IMR-90 (cell line): Measurements from ENCODE around the gene MGAT5B. TPM values are rescaled to one million over a fixed set of nuclear protein-coding genes. Genes with fewer than 3 reads are reported as not detected.

Experiments used
- ATAC-seq: fragments of 200-7000 bp; cut with Tn5 transposase; 2 replicates; pipeline ENCODE4 v1.9.1; 2020; ENCODE audit warnings: low read depth, mild to moderate bottlenecking, moderate library complexity
- BruUV-seq: library from RNA; stranded (reverse); fragments of 400-500 nt; replicated peaks from 2 replicates; lab custom pipeline; 2021; lab: Mats Ljungman, UMichigan
- CTCF ChIA-PET: fragments of 300-600 bp; formaldehyde crosslinking; extraction: SDS; loops from one replicate; lab custom pipeline; 2021; ENCODE audit warnings: antibody characterized with exemption; lab: Yijun Ruan, JAX
- POLR2A ChIA-PET: fragments of 300-600 bp; sonication (Branson Sonifier 250); formaldehyde crosslinking; loops from one replicate; lab custom pipeline; 2022; ENCODE audit warnings: antibody characterized with exemption; ENCODE audit not compliant: unreplicated experiment; lab: Charles Lee
- DNase-seq: peaks from one replicate; pipeline ENCODE4 v3.0.0; 2013
- H2AFZ ChIP-seq: replicated peaks from 2 replicates; pipeline ENCODE3; 2013; ENCODE audit warnings: low read length, mild to moderate bottlenecking; ENCODE audit not compliant: poor library complexity
- H2AK5ac ChIP-seq: 2 replicates; pipeline ENCODE4 v1.6.1; 2013; ENCODE audit warnings: low read depth, low read length, inconsistent platforms
- H2AK9ac ChIP-seq: replicated peaks from 2 replicates; pipeline ENCODE3; 2013; ENCODE audit warnings: mild to moderate bottlenecking, low read depth, low read length, moderate library complexity; ENCODE audit not compliant: poor library complexity
- H2BK120ac ChIP-seq: 2 replicates; pipeline ENCODE4 v1.6.1; 2013; ENCODE audit warnings: low read depth, low read length, inconsistent platforms
- H2BK15ac ChIP-seq: 3 replicates; pipeline ENCODE4 v1.6.1; 2013; ENCODE audit warnings: low read depth, low read length, inconsistent platforms
- H2BK20ac ChIP-seq: 2 replicates; pipeline ENCODE4 v1.6.1; 2013; ENCODE audit warnings: low read depth, mild to moderate bottlenecking, inconsistent platforms, low read length, moderate library complexity
- H2BK5ac ChIP-seq: 2 replicates; pipeline ENCODE4 v1.6.1; 2013; ENCODE audit warnings: mild to moderate bottlenecking, low read depth, low read length, inconsistent platforms; ENCODE audit not compliant: poor library complexity, severe bottlenecking
- H3K14ac ChIP-seq: replicated peaks from 2 replicates; pipeline ENCODE4 v1.6.1; 2013; ENCODE audit warnings: low read depth, low read length, inconsistent platforms
- H3K18ac ChIP-seq: 2 replicates; pipeline ENCODE4 v1.6.1; 2013; ENCODE audit warnings: low read depth, low read length, control low read depth
- H3K23ac ChIP-seq: 2 replicates; pipeline ENCODE4 v1.6.1; 2013; ENCODE audit warnings: low read depth, low read length, inconsistent platforms
- H3K27ac ChIP-seq: 2 replicates; pipeline ENCODE4 v1.5.1; 2013; ENCODE audit warnings: mild to moderate bottlenecking, control low read depth, low read length; ENCODE audit not compliant: insufficient read depth
- H3K27me3 ChIP-seq: 2 replicates; pipeline ENCODE4 v1.6.1; 2013; ENCODE audit warnings: low read length; ENCODE audit not compliant: control insufficient read depth, insufficient read depth
- H3K36me3 ChIP-seq: 2 replicates; pipeline ENCODE4 v1.6.1; 2013; ENCODE audit warnings: low read length, mixed read lengths; ENCODE audit not compliant: control insufficient read depth, insufficient read depth
- H3K4ac ChIP-seq: 2 replicates; pipeline ENCODE4 v1.6.1; 2013; ENCODE audit warnings: low read depth, low read length, inconsistent platforms
- H3K4me1 ChIP-seq: 2 replicates; pipeline ENCODE4 v1.6.1; 2013; ENCODE audit warnings: low read length, mixed read lengths; ENCODE audit not compliant: control insufficient read depth, insufficient read depth
- H3K4me2 ChIP-seq: 2 replicates; pipeline ENCODE4 v1.6.1; 2013; ENCODE audit warnings: low read depth, mild to moderate bottlenecking, control low read depth, low read length, moderate library complexity
- H3K4me3 ChIP-seq: 2 replicates; pipeline ENCODE4 v1.5.1; 2013; ENCODE audit warnings: low read depth, mild to moderate bottlenecking, control low read depth, low read length, moderate library complexity; ENCODE audit not compliant: insufficient read depth
- H3K56ac ChIP-seq: 2 replicates; pipeline ENCODE4 v1.6.1; 2013; ENCODE audit warnings: low read length, inconsistent platforms; ENCODE audit not compliant: insufficient read depth; ENCODE audit errors: extremely low read depth
- H3K79me1 ChIP-seq, 2 experiments: 2 replicates each; pipeline ENCODE4 v1.6.1; 2013; ENCODE audit warnings: low read length in 2 of 2, inconsistent platforms in 1 of 2, low read depth in 1 of 2
- H3K9ac ChIP-seq: 2 replicates; pipeline ENCODE4 v1.6.1; 2013; ENCODE audit warnings: low read depth, low read length, control low read depth
- H3K9me1 ChIP-seq: 2 replicates; pipeline ENCODE4 v1.6.1; 2013; ENCODE audit warnings: low read length, inconsistent platforms; ENCODE audit not compliant: insufficient read depth
- H3K9me3 ChIP-seq: 2 replicates; pipeline ENCODE4 v1.6.1; 2013; ENCODE audit warnings: low read length; ENCODE audit not compliant: control insufficient read depth, insufficient read depth
- H4K20me1 ChIP-seq: 2 replicates; pipeline ENCODE4 v1.6.1; 2013; ENCODE audit warnings: low read length, inconsistent platforms; ENCODE audit not compliant: insufficient read depth
- H4K5ac ChIP-seq: 2 replicates; pipeline ENCODE4 v1.6.1; 2013; ENCODE audit warnings: mild to moderate bottlenecking, low read depth, low read length, control low read depth
- H4K8ac ChIP-seq, 2 experiments: 2 replicates each; pipeline ENCODE4 v1.6.1; 2013; ENCODE audit warnings: low read depth in 2 of 2, low read length in 2 of 2, control low read depth in 1 of 2, inconsistent platforms in 1 of 2
- H4K91ac ChIP-seq: 2 replicates; pipeline ENCODE4 v1.6.1; 2013; ENCODE audit warnings: low read depth, low read length, inconsistent platforms; ENCODE audit not compliant: insufficient read depth
- CHD1 ChIP-seq: IDR thresholded peaks from 2 replicates; pipeline ENCODE4 v1.6.1; 2012; ENCODE audit warnings: low read depth, low read length, improper control_type of control experiment
- CTCF ChIP-seq: conservative IDR thresholded peaks from 2 replicates; pipeline ENCODE4 v1.5.1; 2012; ENCODE audit warnings: mild to moderate bottlenecking, low read depth, low read length, improper control_type of control experiment
- MAFK ChIP-seq: IDR thresholded peaks from 2 replicates; pipeline ENCODE4 v1.6.1; 2012; ENCODE audit warnings: low read depth, low read length, improper control_type of control experiment
- NFE2L2 ChIP-seq: fragments of 150-350 bp; IDR thresholded peaks from 2 replicates; pipeline ENCODE4 v1.6.1; 2016; ENCODE audit warnings: low read depth, mild to moderate bottlenecking, low read length
- POLR2A ChIP-seq: IDR thresholded peaks from 2 replicates; pipeline ENCODE4 v1.6.1; 2012; ENCODE audit warnings: mild to moderate bottlenecking, low read depth, low read length
- RAD21 ChIP-seq: IDR thresholded peaks from 2 replicates; pipeline ENCODE4 v1.6.1; 2012; ENCODE audit warnings: low read length, improper control_type of control experiment
- RCOR1 ChIP-seq: IDR thresholded peaks from 2 replicates; pipeline ENCODE4 v1.6.1; 2012; ENCODE audit warnings: mild to moderate bottlenecking, low read length, improper control_type of control experiment; ENCODE audit not compliant: insufficient replicate concordance
- USF2 ChIP-seq: fragments of 150-350 bp; IDR thresholded peaks from 2 replicates; pipeline ENCODE4 v1.6.1; 2017; ENCODE audit warnings: mild to moderate bottlenecking, antibody characterized with exemption, low read length, low read depth
- WGBS, 2 experiments: methylation state at CpG; one replicate each; pipeline versions ENCODE4 v1.1.5 to v1.1.7; 2013; ENCODE audit warnings: missing lambda C conversion rate in 2 of 2; ENCODE audit not compliant: insufficient read length in 1 of 2; ENCODE audit errors: extremely low coverage in 2 of 2; 5-methylcytosine and 5-hydroxymethylcytosine counted together
- dilution Hi-C: fragments of 300-500 bp; cut with HindIII; formaldehyde crosslinking; loops from one replicate; pipeline ENCODE4 v1.14.3; 2018; ENCODE audit warnings: low sequenced_read_pairs; ENCODE audit not compliant: unreplicated experiment
- in situ Hi-C: fragments of 300-500 bp; cut with MboI; formaldehyde crosslinking; loops from 3 replicates; pipeline ENCODE4 v1.14.3; 2019; ENCODE audit warnings: low sequenced_read_pairs, inconsistent platforms, mixed read lengths
- intact Hi-C: fragments of 100-400 bp; cut with micrococcal nuclease; formaldehyde crosslinking; loops from 2 replicates; pipeline ENCODE4 v1.10.0; 2022
- polyA plus RNA-seq, 3 experiments: library from polyadenylated mRNA; depleted of rRNA; stranded (reverse); fragments of >200 nt; gene quantifications; 2 replicates each; pipeline ENCODE4 v1.2.3, GENCODE V29; 2012; ENCODE audit warnings: low replicate concordance in 1 of 3
- total RNA-seq: library from RNA; depleted of rRNA; stranded (reverse); fragments of >200 nt; gene quantifications from 2 replicates; pipeline ENCODE4 v1.2.3, GENCODE V29; 2012
- TF ChIP-seq, protein P1 (sequence below): fragments of 150-350 bp; IDR thresholded peaks from 2 replicates; pipeline ENCODE4 v1.6.1; 2016; ENCODE audit warnings: low read depth, mild to moderate bottlenecking, low read length, moderate library complexity, borderline replicate concordance

The MGAT5B gene
- total and polyA plus RNA-seq, 2 of the 4 experiments (the other 2 are of a cell fraction), result 0.54 to 2.0 TPM

- TF ChIP-seq RCOR1, result no peak
- no peak for TF ChIP-seq RAD21
- TF ChIP-seq, protein P1, sequence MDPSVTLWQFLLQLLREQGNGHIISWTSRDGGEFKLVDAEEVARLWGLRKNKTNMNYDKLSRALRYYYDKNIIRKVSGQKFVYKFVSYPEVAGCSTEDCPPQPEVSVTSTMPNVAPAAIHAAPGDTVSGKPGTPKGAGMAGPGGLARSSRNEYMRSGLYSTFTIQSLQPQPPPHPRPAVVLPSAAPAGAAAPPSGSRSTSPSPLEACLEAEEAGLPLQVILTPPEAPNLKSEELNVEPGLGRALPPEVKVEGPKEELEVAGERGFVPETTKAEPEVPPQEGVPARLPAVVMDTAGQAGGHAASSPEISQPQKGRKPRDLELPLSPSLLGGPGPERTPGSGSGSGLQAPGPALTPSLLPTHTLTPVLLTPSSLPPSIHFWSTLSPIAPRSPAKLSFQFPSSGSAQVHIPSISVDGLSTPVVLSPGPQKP, result no peak
- no peak for TF ChIP-seq MAFK
- no peak for TF ChIP-seq USF2
- no peak for TF ChIP-seq NFE2L2
- no peak for TF ChIP-seq CTCF
- TF ChIP-seq POLR2A, result no peak
- no peak for TF ChIP-seq CHD1
- Histone ChIP-seq H3K18ac (no peak overlapping the region), H4K8ac (no peak overlapping the region), H3K14ac (no peak overlapping the region), H3K4me2 (no peak overlapping the region), H2BK15ac (no peak overlapping the region), H3K9ac (no peak overlapping the region), H3K4ac (no peak overlapping the region), H3K4me1 (no peaks in the 10 kb centered on the region), H4K20me1 (no peaks in the 10 kb centered on the region), H2AFZ (no peak overlapping the region), H3K27ac (no peak overlapping the region), H3K79me1 (no peaks in the 10 kb centered on the region), H3K56ac (no peak overlapping the region), H3K9me3 (no peaks in the 10 kb centered on the region), H4K91ac (no peak overlapping the region), H2AK5ac (no peak overlapping the region), H3K4me3 (no peak overlapping the region), H3K9me1 (no peaks in the 10 kb centered on the region), H3K36me3 (no peaks in the 10 kb centered on the region), H2BK120ac (no peak overlapping the region), H2BK20ac (no peak overlapping the region), H3K27me3 (peaks cover 25% of the 10 kb centered on the region), H2AK9ac (no peak overlapping the region), H4K5ac (no peak overlapping the region), H3K23ac (no peak overlapping the region), H2BK5ac (no peak overlapping the region)
- ATAC-seq, result no peak
- in situ Hi-C loops, result no loop called here
- ChIA-PET CTCF (no interaction called here), POLR2A (no interaction called here)
- no peak for DNase-seq
- 55% methylated on average over 5 of the region's 13 CpGs; no CpG with 5 or more reads in 1 of the 2 experiments for WGBS, 2 experiments
- intact Hi-C loops, result no loop called here
- dilution Hi-C loops, result no loop called here
- no TSS peak for BruUV-seq
These were observed 54.8 kb downstream of the MGAT5B start for GRCh38 chr17:76922967-76923366.
